B cell (primary cell): ENCODE measurements around the gene SMAP2. TPM values are rescaled to one million over a fixed set of nuclear protein-coding genes. Genes with fewer than 3 reads are reported as not detected.

ENCODE experiments used
- ATAC-seq: fragments of 200-7000 bp; cut with Tn5 transposase; one replicate; pipeline ENCODE4 v1.10.0; 2021; ENCODE audit warnings: low read depth, mild to moderate bottlenecking, moderate number of reproducible peaks, moderate library complexity
- CTCF ChIA-PET: fragments of 350-600 bp; sonication (Branson Sonifier 250); formaldehyde crosslinking; loops from one replicate; lab custom pipeline; 2021; ENCODE audit warnings: antibody characterized with exemption, inconsistent platforms; lab: Charles Lee
- POLR2A ChIA-PET: fragments of 350-600 bp; sonication (Branson Sonifier 250); formaldehyde crosslinking; loops from one replicate; lab custom pipeline; 2021; ENCODE audit warnings: antibody characterized with exemption; lab: Charles Lee
- DNase-seq: peaks from one replicate; pipeline ENCODE4 v3.0.0; 2013
- H2AFZ ChIP-seq: 2 replicates; pipeline ENCODE4 v1.6.1; 2012; ENCODE audit warnings: mild to moderate bottlenecking, low read depth, low read length; ENCODE audit not compliant: insufficient read depth, poor library complexity, severe bottlenecking
- H3K27ac ChIP-seq, 2 donors: 1 replicate in 1 of 2; 2 replicates in 1 of 2; pipeline ENCODE4 v1.5.1; 2012 to 2013; ENCODE audit warnings: low read length in 2 of 2, mild to moderate bottlenecking in 2 of 2, moderate library complexity in 1 of 2
- H3K27me3 ChIP-seq, 4 experiments: fragments of 200-600 bp in 1 of 4; sonication (generic) in 1 of 4; replicated peaks in 1 of 4; 1 replicate in 2 of 4; 2 replicates in 2 of 4; pipeline versions ENCODE4 v1.6.1 to v1.7.0; 2013 to 2016; ENCODE audit warnings: low read length in 3 of 4, mild to moderate bottlenecking in 2 of 4, mixed read lengths in 1 of 4, moderate library complexity in 1 of 4; ENCODE audit not compliant: insufficient read depth in 4 of 4, control insufficient read depth in 3 of 4; ENCODE audit errors: control extremely low read depth in 1 of 4
- H3K36me3 ChIP-seq, 2 experiments: replicated peaks in 1 of 2; 1 replicate in 1 of 2; 2 replicates in 1 of 2; pipeline versions ENCODE4 v1.6.1 to v1.7.1; 2013; ENCODE audit warnings: low read length in 1 of 2; ENCODE audit not compliant: insufficient read depth in 2 of 2, control insufficient read depth in 1 of 2; ENCODE audit errors: control extremely low read depth in 1 of 2, extremely low read depth in 1 of 2
- H3K4me1 ChIP-seq, 2 donors: fragments of 200-600 bp in 1 of 2; sonication (generic) in 1 of 2; 1 replicate in 1 of 2; 2 replicates in 1 of 2; pipeline versions ENCODE4 v1.5.1 to v1.6.1; 2013 to 2017; ENCODE audit warnings: low read length in 2 of 2; ENCODE audit not compliant: control insufficient read depth in 2 of 2, insufficient read depth in 2 of 2
- H3K4me2 ChIP-seq: replicated peaks from 2 replicates; pipeline ENCODE3; 2012; ENCODE audit warnings: mild to moderate bottlenecking, low read depth, low read length; ENCODE audit not compliant: poor library complexity, severe bottlenecking
- H3K4me3 ChIP-seq, 5 experiments: fragments of 200-600 bp in 1 of 5; sonication (generic) in 1 of 5; 1 replicate in 3 of 5; 2 replicates in 2 of 5; pipeline versions ENCODE4 v1.5.1 to v1.7.0; 2011 to 2016; ENCODE audit warnings: low read length in 4 of 5, mild to moderate bottlenecking in 4 of 5, low read depth in 2 of 5, control low read depth in 1 of 5, moderate library complexity in 1 of 5; ENCODE audit not compliant: insufficient read depth in 1 of 5; ENCODE audit errors: control extremely low read depth in 1 of 5, extremely low read depth in 1 of 5
- H3K79me2 ChIP-seq: fragments of 200-600 bp; sonication (generic); one replicate; pipeline ENCODE4 v1.6.0; 2016; ENCODE audit warnings: low read length; ENCODE audit not compliant: control insufficient read depth, insufficient read depth
- H3K9ac ChIP-seq: fragments of 200-600 bp; sonication (generic); 2 replicates; pipeline ENCODE4 v1.6.1; 2017; ENCODE audit warnings: mild to moderate bottlenecking, low read length, moderate library complexity
- H3K9me3 ChIP-seq, 3 donors: one replicate each; pipeline versions ENCODE4 v1.6.1 to v1.7.1; 2013; ENCODE audit warnings: low read length in 2 of 3; ENCODE audit not compliant: control insufficient read depth in 2 of 3, insufficient read depth in 1 of 3; ENCODE audit errors: control extremely low read depth in 1 of 3
- H4K20me1 ChIP-seq: 2 replicates; pipeline ENCODE4 v1.6.0; 2012; ENCODE audit warnings: mild to moderate bottlenecking, low read length; ENCODE audit not compliant: insufficient read depth, control insufficient read depth, poor library complexity, severe bottlenecking
- H3K27ac Mint-ChIP-seq: one replicate; pipeline ENCODE4 v1.8.0; 2021; ENCODE audit warnings: mixed read lengths
- H3K27me3 Mint-ChIP-seq: one replicate; pipeline ENCODE4 v1.8.0; 2021; ENCODE audit warnings: mixed read lengths
- H3K4me1 Mint-ChIP-seq: one replicate; pipeline ENCODE4 v1.8.0; 2021; ENCODE audit warnings: mixed read lengths
- H3K4me3 Mint-ChIP-seq: one replicate; pipeline ENCODE4 v1.8.0; 2021; ENCODE audit warnings: mixed read lengths
- H3K9me3 Mint-ChIP-seq: one replicate; pipeline ENCODE4 v1.8.0; 2022; ENCODE audit warnings: mixed read lengths; ENCODE audit not compliant: insufficient read depth
- EZH2 ChIP-seq: IDR thresholded peaks from 2 replicates; pipeline ENCODE4 v1.6.1; 2012; ENCODE audit warnings: borderline replicate concordance, low read depth, mild to moderate bottlenecking, moderate library complexity, low read length; ENCODE audit not compliant: insufficient read depth, poor library complexity, severe bottlenecking
- WGBS: methylation state at CpG from one replicate; pipeline ENCODE4 v1.1.5; 2013; ENCODE audit warnings: missing lambda C conversion rate; ENCODE audit not compliant: insufficient coverage; 5-methylcytosine and 5-hydroxymethylcytosine counted together
- intact Hi-C: fragments of 100-400 bp; cut with micrococcal nuclease; formaldehyde crosslinking; loops from one replicate; pipeline ENCODE4 v1.10.0; 2022
- polyA plus RNA-seq: library from polyadenylated mRNA; depleted of rRNA; stranded (reverse); fragments of >200 nt; gene quantifications from 2 replicates; pipeline ENCODE4 v1.2.3, GENCODE V29; 2012
- total RNA-seq, 2 donors: library from RNA; stranded (reverse); fragments of 120-200 nt in 1 of 2; gene quantifications; 1 replicate in 1 of 2; 2 replicates in 1 of 2; pipeline versions ENCODE4 v1.2.3 to v1.2.4, GENCODE V29; 2013 to 2022
- TF ChIP-seq, protein P1 (sequence below): fragments of 200-600 bp; IDR thresholded peaks from one replicate; pipeline ENCODE4 v1.8.0; 2022; ENCODE audit warnings: antibody characterized with exemption, mild to moderate bottlenecking

SMAP2 gene
- total and polyA plus RNA-seq, 2 donors (not counting 1 experiment from before 2014, with no cell fraction given) = 275 to 305 TPM

DNA sequence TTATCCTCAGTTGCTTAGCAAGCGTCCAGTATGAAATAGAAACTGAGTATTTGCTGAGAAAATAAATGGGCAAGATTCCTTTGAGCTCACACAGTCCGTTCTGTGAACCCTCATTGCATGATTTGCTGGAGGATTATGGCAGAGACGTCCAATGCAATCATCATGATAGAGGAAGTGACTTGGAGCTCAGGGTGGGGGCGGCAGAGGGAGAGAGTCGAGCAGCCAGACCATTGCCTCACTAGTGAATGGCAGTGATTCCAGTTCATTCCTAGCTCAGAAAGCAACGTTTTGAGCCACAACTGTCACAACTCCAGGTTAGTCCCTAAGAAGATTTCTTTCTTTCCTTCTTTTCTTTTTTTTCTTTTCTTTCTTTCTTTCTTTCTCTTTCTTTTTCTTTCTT is 28.9 kb upstream of the SMAP2 start:
- ChIA-PET POLR2A (interaction anchor here (0.9 to 1.2 kb wide), 2 partner anchors 28 to 41 kb away, joined by 5 to 6 read pairs; partner anchors contain the start of gene SMAP2), CTCF (interaction anchor here (0.7 to 11.4 kb wide), 20 partner anchors 9 to 280 kb away, joined by 3 to 304 read pairs (median 4); partner anchors contain the start of genes COL9A2 and SMAP2)
- H3K27me3 Mint-ChIP-seq = no peaks in the 10 kb centered on the region
- H3K79me2 ChIP-seq = peaks cover 61% of the 10 kb centered on the region
- peak; percentile 68 for DNase-seq
- peaks cover 4% of the 10 kb centered on the region for H3K9me3 Mint-ChIP-seq
- peak overlapping the region in 4 of 5 experiments; percentile 27 to 62 (median 36) for H3K4me3 ChIP-seq
- peaks cover 35 to 36% of the 10 kb centered on the region in 2 donors for H3K4me1 ChIP-seq
- peak; percentile 89 for ATAC-seq
- H3K4me2 ChIP-seq = peak overlapping the region; percentile 79
- no peaks in the 10 kb centered on the region for H3K27me3 ChIP-seq
- peak overlapping the region; percentile 63 for H3K9ac ChIP-seq
- H4K20me1 ChIP-seq = no peaks in the 10 kb centered on the region
- intact Hi-C loops = no loop called here
- H3K4me3 Mint-ChIP-seq = peak overlapping the region; percentile 68
- no peaks in the 10 kb centered on the region for H3K9me3 ChIP-seq
- H2AFZ ChIP-seq = peak overlapping the region; percentile 86
- peak overlapping the region; percentile 42 to 71 for H3K27ac ChIP-seq
- no peaks in the 10 kb centered on the region for H3K36me3 ChIP-seq
- 22% methylated on average over 3 of the region's 6 CpGs for WGBS
- no peak for TF ChIP-seq EZH2
- TF ChIP-seq, protein P1, sequence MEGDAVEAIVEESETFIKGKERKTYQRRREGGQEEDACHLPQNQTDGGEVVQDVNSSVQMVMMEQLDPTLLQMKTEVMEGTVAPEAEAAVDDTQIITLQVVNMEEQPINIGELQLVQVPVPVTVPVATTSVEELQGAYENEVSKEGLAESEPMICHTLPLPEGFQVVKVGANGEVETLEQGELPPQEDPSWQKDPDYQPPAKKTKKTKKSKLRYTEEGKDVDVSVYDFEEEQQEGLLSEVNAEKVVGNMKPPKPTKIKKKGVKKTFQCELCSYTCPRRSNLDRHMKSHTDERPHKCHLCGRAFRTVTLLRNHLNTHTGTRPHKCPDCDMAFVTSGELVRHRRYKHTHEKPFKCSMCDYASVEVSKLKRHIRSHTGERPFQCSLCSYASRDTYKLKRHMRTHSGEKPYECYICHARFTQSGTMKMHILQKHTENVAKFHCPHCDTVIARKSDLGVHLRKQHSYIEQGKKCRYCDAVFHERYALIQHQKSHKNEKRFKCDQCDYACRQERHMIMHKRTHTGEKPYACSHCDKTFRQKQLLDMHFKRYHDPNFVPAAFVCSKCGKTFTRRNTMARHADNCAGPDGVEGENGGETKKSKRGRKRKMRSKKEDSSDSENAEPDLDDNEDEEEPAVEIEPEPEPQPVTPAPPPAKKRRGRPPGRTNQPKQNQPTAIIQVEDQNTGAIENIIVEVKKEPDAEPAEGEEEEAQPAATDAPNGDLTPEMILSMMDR = no peak
- H3K4me1 Mint-ChIP-seq = peaks cover 54% of the 10 kb centered on the region
- peak overlapping the region; percentile 60 for H3K27ac Mint-ChIP-seq

DNA sequence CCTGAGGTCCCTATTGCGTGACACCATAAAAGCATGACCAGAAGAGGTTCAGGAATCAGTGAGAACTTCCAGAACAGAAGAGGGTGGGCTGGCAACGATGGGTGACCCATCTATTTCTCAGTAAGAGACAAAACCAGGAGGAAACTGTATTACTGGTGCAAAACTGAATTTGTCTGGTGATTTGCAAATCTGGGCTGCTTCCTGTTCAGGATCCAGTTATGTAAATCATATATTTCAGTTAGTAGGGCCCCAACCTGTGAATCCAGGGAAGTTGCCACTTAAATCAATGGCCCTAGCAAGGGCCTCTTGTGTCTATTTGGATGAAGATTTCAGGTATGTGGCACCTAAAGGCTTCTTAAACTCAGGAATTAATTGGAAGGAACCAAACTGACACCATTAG is 23.1 kb upstream of the SMAP2 start:
- Histone ChIP-seq H4K20me1 (no peaks in the 10 kb centered on the region), H3K9ac (peak overlapping the region; percentile 5), H3K4me1 (peaks cover 38 to 41% of the 10 kb centered on the region in 2 donors), H3K4me2 (peak overlapping the region; percentile 41), H3K36me3 (no peaks in the 10 kb centered on the region), H3K27ac (peak overlapping the region; percentile 6 to 58), H2AFZ (peak overlapping the region; percentile 25), H3K9me3 (no peaks in the 10 kb centered on the region), H3K27me3 (no peaks in the 10 kb centered on the region), H3K4me3 (no peak overlapping the region), H3K79me2 (peaks cover 40% of the 10 kb centered on the region)
- Mint-ChIP-seq H3K9me3 (no peaks in the 10 kb centered on the region), H3K4me3 (peak overlapping the region; percentile 30), H3K27ac (peak overlapping the region; percentile 82), H3K27me3 (no peaks in the 10 kb centered on the region), H3K4me1 (peaks cover 46% of the 10 kb centered on the region)
- ChIA-PET POLR2A (no interaction called here), CTCF (interaction anchor here (0.7 to 3.5 kb wide), 6 partner anchors 12 to 206 kb away, joined by 3 to 19 read pairs (median 6); no protein-coding TSS in a partner anchor)
- ATAC-seq (no peak), DNase-seq (no peak)
- WGBS = 46% methylated on average over 2 of the region's 2 CpGs
- intact Hi-C loops = no loop called here
- TF ChIP-seq, protein P1 = no peak
- TF ChIP-seq EZH2 = no peak
